Body of pancreas (tissue), 4 donors: ENCODE results near the gene PCDHB4.
"Not testable (repeated sequence)": the region's sequence is repeated elsewhere in the genome, so short reads cannot be mapped to it uniquely, and the experiment has no call there.

Experiments
- POLR2A ChIP-seq, 3 donors: fragments of 450-650 bp; IDR thresholded peaks; one replicate each; pipeline ENCODE4 v1.6.1; 2016; ENCODE audit warnings: antibody characterized with exemption in 3 of 3, mild to moderate bottlenecking in 2 of 3
- TF ChIP-seq, protein P1 (sequence below), 7 experiments: fragments of 450-650 bp in 4 of 7; fragments of 200-600 bp in 3 of 7; sonication (generic) in 3 of 7; IDR thresholded peaks; one replicate each; pipeline ENCODE4 v1.5.1; 2016 to 2019; ENCODE audit warnings: antibody characterized with exemption in 7 of 7

GRCh38 chr5:141151632-141152031 lies 30.0 kb downstream of the PCDHB4 start:
- TF ChIP-seq, protein P1, sequence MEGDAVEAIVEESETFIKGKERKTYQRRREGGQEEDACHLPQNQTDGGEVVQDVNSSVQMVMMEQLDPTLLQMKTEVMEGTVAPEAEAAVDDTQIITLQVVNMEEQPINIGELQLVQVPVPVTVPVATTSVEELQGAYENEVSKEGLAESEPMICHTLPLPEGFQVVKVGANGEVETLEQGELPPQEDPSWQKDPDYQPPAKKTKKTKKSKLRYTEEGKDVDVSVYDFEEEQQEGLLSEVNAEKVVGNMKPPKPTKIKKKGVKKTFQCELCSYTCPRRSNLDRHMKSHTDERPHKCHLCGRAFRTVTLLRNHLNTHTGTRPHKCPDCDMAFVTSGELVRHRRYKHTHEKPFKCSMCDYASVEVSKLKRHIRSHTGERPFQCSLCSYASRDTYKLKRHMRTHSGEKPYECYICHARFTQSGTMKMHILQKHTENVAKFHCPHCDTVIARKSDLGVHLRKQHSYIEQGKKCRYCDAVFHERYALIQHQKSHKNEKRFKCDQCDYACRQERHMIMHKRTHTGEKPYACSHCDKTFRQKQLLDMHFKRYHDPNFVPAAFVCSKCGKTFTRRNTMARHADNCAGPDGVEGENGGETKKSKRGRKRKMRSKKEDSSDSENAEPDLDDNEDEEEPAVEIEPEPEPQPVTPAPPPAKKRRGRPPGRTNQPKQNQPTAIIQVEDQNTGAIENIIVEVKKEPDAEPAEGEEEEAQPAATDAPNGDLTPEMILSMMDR (IDR thresholded peaks at IDR 0.05) = not testable (repeated sequence)
- not testable (repeated sequence) for TF ChIP-seq POLR2A (IDR thresholded peaks at IDR 0.05)
